ENCODE data around the gene TREX2.

TREX2 gene

GRCh38 chrX:153475271-153475670 lies 29.4 kb upstream of the TREX2 start:
- DNase-seq: no peak

DNA sequence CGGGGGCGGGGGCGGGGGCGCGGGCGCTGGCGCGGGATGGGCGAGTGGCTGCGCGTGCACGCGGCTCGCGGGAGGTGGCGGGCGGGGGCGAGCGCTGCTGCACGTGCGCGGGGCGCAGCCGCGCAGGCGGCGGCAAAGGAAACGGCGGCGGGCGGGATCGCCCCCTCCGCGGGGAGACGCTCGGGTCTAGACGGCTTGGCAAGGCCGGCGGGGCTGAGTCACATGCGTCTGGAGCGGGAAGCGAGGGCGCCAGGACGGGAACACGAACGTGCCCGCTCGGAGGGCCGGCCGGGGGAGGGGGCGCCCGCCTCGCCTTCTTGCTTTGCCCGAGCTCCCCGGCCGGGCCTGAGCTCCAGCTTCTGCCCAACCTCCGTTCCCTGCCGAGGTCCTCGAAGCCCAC lies 28.9 kb upstream of the TREX2 start:
- no peak for DNase-seq

- DNase-seq: no peak
These were observed 28.4 kb upstream of the TREX2 start for GRCh38 chrX:153474266-153474665.

DNA sequence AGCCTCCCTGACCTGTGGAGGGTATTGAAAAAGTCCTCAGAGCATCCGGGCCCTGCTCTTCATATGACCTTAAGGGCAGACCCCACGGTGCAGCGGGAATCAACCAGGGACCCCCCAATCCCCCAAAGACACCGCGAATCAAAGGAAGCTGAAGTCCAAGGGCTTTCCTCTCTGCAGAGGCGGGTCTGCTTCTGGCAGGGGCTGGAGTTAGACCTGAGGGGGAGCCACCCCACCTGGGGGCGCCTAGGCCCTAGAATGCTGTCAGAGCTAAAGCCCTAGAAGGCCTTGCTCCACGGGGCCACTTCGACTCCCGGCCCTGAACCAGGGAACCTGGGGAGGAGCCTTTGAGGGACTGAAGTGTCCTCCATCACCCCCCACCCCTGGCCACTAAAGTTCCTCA lies 27.3 kb upstream of the TREX2 start:
- DNase-seq: no peak

GRCh38 chrX:153471663-153472280 lies 25.9 kb upstream of the TREX2 start:
- no peak for DNase-seq

GRCh38 chrX:153470411-153471363 lies 24.8 kb upstream of the TREX2 start, which contains the start of gene HAUS7:
Gene HAUS7 (minus strand): TSS chrX:153470576. CDS start chrX:153470557, 19 bp downstream.
- peak; percentile 83 for DNase-seq

DNA sequence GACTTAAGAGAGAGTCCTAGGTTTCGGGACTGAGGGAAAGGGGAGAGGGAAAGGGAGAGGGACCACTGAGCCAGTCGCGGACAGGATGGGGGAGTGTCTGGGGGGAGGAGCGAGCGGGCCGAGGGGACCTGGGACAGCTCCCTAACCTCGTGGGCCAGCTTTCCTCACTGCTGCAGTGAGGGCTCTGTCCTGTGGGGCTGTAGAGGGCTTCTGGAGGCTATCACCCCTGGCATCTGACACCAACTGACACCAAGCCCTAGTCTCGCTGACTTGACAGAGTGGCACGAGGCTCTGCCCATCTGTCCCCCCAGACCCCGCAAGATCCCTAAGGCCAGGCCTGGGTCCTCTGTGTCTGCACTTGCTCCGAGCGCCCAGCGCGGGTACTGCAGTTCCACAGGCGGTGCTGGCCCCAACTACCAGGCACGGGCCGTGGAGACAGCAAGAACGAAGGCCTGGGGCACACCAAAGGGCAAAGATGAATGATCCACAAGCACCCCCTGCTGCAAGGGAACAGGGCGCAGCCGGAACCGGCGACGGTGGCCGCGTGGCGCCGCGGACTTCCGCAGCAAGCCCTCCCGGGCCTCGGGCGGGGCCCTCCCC lies 24.1 kb upstream of the TREX2 start:
- DNase-seq: peak; percentile 23

- no peak for DNase-seq
These were observed 22.2 kb upstream of the TREX2 start for GRCh38 chrX:153468008-153468580.

DNA sequence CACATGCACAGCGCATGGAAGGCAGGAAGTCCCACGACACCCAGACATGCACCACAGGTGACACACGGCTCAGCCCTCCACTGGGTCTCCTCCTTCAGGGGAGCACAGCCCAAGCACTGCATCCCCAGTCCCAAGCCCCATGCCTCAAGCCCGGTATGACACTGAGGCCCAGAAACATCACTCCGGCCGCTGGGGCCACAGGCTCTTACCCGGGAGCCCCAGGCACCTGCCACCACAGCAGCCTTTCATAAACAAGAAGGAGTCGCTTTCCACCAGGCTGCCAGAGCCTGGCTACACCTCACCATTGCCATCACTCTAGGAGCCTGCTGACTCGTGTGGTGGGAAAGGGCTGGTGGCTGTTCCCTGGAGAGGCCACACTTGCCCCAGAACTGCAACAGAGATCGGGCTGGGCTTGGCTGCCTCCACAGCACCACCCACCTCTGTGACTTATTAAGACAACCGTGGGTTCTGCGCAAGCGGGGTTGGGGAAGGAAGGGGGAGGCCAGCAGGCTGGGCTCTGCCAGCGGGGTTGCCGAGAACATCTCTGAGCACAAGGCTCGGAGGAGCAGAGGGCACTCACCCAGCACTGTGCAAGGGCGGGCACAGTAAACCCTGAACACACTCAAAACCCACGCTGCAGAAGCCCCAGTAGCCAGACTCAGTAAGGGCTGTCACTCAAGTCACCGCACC lies 20.0 kb upstream of the TREX2 start:
- no peak for DNase-seq

DNA sequence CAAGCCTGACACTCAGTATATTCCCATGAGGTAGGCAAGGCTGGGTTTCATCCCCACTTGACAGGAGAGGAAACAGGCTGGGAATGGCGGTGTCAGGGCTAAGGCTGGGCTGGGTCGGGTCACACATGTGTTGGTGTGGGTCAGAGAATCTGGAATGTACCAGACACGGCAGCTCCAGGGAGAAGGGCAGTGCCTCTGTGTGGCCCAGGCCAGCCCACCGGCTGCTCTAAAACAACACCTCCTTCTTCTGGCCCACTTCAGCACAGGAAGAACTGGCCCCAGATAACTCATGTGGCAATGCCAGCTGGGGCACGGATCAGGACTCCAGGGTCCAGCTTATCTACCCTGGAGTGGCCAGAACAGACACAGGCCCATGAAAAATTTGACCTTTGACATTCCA lies 18.3 kb upstream of the TREX2 start:
- DNase-seq: no peak

DNA sequence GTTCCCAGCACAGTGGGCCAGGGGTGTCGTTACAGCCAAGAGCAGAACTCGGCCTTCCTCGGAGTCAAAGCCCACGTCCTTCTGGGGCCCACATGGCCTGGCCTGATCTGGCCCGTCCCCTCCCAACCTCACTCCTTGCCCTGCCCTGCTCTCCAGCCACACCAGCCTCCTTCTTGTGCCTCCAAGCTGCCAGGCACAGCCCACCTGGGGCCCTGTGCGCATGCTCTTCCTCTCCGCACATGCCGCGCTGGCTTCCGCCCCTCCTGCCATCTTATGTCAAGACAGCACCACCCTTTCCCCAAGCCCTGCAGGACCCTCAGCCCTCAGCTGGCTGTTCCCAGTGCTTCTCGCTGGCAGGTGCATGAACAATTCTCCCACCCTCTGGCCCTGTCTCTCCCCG lies 17.7 kb upstream of the TREX2 start:
- no peak for DNase-seq

DNA sequence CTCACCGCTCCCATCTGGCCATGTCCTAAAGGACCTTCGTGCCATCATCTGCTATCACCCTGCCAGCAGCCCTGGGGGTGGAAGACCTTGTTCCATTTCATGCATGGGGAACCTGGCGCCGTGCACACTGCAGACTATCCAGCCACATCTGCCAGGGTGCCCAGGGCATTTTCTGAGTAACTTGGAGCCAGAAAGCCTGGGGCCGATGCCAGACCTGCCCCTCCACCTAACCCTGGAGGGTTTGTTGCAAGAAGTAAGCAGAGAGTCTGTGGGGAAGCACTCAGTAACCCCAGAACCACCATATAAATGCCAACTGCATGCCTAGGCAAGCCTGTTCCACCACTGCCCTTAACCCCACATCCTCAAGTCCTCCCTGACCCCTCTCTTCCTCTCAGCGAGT lies 17.2 kb upstream of the TREX2 start:
- no peak for DNase-seq

GRCh38 chrX:153462291-153462690 lies 16.4 kb upstream of the TREX2 start:
- no peak for DNase-seq

GRCh38 chrX:153460826-153461225 lies 15.0 kb upstream of the TREX2 start:
- peak; percentile 23 for DNase-seq

DNA sequence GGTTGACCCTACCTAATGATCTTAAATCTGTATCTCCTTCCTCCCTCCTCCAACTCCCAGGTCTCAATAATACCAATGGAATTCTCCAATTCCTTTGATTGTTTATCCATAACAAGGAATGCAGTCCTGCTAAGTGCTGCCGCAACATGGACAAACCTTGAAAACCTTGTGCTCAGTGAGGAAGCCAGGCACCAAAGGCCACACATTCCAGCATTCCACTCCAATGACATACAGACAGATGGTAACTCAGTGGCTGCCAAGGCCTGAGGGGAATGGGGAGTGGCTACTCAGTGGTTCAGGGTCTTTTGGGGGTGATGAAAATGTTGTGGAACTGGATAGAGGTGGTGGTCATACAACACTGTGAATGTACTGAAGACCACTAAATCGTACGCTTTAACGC lies 14.1 kb upstream of the TREX2 start:
- peak; percentile 56 for DNase-seq

DNA sequence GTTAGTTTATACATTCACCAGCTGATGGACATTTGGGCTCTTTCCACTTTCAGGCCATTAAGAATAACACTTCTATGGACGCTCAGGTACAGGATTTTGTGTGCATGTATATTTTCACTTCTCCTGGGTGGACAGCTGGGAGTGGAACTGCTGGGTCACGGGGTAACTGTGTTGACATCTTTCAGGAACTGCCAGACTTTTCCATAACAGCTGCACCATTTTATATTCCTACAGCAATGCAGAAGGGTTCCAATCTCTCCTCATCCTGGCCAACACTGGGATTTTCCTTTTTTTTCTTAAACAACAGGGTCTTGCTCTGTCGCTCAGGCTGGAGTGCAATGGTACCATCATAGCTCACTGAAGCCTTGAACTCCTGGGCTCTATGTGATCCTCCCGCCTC lies 12.6 kb upstream of the TREX2 start:
- DNase-seq: no peak

GRCh38 chrX:153457827-153458466 lies 12.1 kb upstream of the TREX2 start:
- DNase-seq: no peak

GRCh38 chrX:153457136-153457825 lies 11.4 kb upstream of the TREX2 start:
- DNase-seq: no peak

DNA sequence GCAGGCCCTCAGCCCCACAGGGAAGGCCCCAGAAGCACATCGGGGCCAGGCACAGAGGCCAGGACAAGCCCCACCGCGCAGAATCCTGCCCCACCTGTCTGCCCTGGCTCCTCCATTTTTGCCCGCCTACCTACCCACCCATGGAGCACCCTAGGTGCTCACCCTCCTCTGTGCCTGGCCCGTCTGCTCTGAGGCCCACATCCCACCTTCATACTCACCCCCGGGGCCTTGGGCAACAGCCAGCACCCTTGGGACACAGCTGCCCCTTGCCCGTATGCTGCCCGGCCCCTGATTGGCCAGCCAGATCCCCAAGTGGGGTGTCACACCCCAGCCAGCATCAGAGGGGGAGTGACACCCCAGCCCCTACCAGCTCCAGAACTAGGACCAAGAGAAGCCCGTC lies 10.8 kb upstream of the TREX2 start:
- no peak for DNase-seq

DNA sequence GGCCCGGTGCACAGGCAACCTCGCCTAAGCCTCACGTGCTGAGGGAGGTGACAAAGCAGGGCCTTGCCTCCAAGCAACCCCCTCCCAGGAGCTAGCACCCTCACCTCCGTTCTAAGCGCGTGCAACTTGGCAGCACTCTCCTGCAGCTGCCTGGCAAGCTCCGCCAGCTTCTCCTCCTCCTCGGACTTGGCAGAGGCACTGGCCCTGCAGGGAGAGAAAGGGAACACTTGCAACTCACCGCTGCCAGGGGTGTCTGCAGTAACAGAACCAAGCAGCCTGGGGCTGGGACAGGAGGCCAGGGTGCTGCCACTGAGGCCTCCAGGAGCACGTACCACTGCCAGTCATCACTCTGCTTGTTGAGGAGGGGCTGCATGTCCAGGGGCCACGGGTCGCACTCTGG lies 10.3 kb upstream of the TREX2 start:
- no peak for DNase-seq

DNA sequence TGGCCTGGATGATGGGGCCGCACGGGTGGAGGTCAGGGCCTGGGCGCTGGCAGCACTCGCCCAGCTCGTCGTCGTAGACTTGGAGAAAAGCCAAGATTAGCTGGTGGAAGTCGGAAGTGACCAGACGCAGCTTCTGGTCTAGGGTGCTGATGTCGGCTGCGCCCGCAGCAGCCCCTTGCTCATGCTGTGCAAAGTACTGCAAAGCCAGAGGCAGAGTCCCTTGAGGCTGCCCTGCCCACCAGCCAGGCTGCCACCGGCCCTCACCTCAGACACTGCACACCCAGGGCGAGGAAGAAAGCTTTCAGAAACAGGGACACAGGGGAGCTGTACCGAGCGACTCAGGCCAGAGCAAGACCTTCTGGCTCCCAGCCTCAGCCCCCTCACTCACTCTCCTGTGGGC lies 9.7 kb upstream of the TREX2 start:
- DNase-seq: no peak
